GM12878 (cell line): ENCODE data around the gene WBP11. TPM values are rescaled to one million over a fixed set of nuclear protein-coding genes. Genes with fewer than 3 reads are reported as not detected.
A peak's percentile ranks its signal among the peaks of the same experiment; 100 is the strongest.

Source experiments
- ATAC-seq: fragments of 200-7000 bp; cut with Tn5 transposase; 3 replicates; pipeline ENCODE4 v1.9.1; 2020; ENCODE audit warnings: mild to moderate bottlenecking, moderate library complexity
- BruUV-seq: library from RNA; stranded (reverse); fragments of 400-500 nt; replicated peaks from 2 replicates; lab custom pipeline; 2021; lab: Mats Ljungman, UMichigan
- CTCF ChIA-PET: fragments of 300-600 bp; sonication (Branson Sonifier 250); formaldehyde crosslinking; extraction: SDS; loops from one replicate; lab custom pipeline; 2021; ENCODE audit warnings: inconsistent platforms; lab: Yijun Ruan, JAX
- POLR2A ChIA-PET: fragments of 350-600 bp; formaldehyde crosslinking; extraction: SDS; loops from one replicate; lab custom pipeline; 2021; ENCODE audit warnings: inconsistent platforms; lab: Charles Lee
- RAD21 ChIA-PET: fragments of 300-600 bp; sonication (Branson Sonifier 250); formaldehyde crosslinking; loops from one replicate; lab custom pipeline; 2023; ENCODE audit warnings: antibody characterized with exemption; ENCODE audit not compliant: unreplicated experiment; lab: Charles Lee
- SMC1A ChIA-PET: fragments of 300-600 bp; sonication (Branson Sonifier 250); formaldehyde crosslinking; loops from one replicate; lab custom pipeline; 2023; ENCODE audit not compliant: unreplicated experiment, uncharacterized antibody; lab: Charles Lee
- DNase-seq: peaks from one replicate; pipeline ENCODE4 v3.0.0-alpha.2; 2011; ENCODE audit warnings: low read depth, low spot score
- FAIRE-seq: peaks from 3 replicates; lab custom pipeline; 2011; peaks lifted over from hg19 to GRCh38; lab: Jason Lieb, UNC
- H2AFZ ChIP-seq: 2 replicates; pipeline ENCODE4 v1.6.0; 2011; ENCODE audit warnings: low read depth, low read length, control low read depth; ENCODE audit not compliant: control insufficient read depth
- H3K27ac ChIP-seq: 2 replicates; pipeline ENCODE4 v1.5.1; 2011; ENCODE audit warnings: control low read depth; ENCODE audit not compliant: control insufficient read depth, insufficient read depth
- H3K27me3 ChIP-seq, 2 experiments: replicated peaks in 1 of 2; 2 replicates each; pipeline versions ENCODE4 v1.6.0 to v1.6.1; 2011; ENCODE audit warnings: low read length in 1 of 2; ENCODE audit not compliant: control insufficient read depth in 2 of 2, insufficient read depth in 2 of 2
- H3K36me3 ChIP-seq, 2 experiments: 2 replicates each; pipeline ENCODE4 v1.5.1; 2011; ENCODE audit warnings: low read length in 1 of 2; ENCODE audit not compliant: control insufficient read depth in 2 of 2, insufficient read depth in 2 of 2
- H3K4me1 ChIP-seq: 2 replicates; pipeline ENCODE4 v1.6.1; 2011; ENCODE audit warnings: mild to moderate bottlenecking, low read length, moderate library complexity, mixed read lengths; ENCODE audit not compliant: control insufficient read depth, insufficient read depth
- H3K4me2 ChIP-seq: 2 replicates; pipeline ENCODE4 v1.6.0; 2011; ENCODE audit warnings: control low read depth; ENCODE audit not compliant: control insufficient read depth, insufficient read depth
- H3K4me3 ChIP-seq: fragments of 200-600 bp; sonication (generic); 2 replicates; pipeline ENCODE4 v1.5.1; 2016
- H3K79me2 ChIP-seq: 2 replicates; pipeline ENCODE4 v1.6.0; 2011; ENCODE audit warnings: low read length; ENCODE audit not compliant: control insufficient read depth, insufficient read depth
- H3K9ac ChIP-seq: 2 replicates; pipeline ENCODE4 v1.8.0; 2011; ENCODE audit warnings: low read length, control low read depth, mixed read lengths; ENCODE audit not compliant: control insufficient read depth, insufficient read depth
- H3K9me3 ChIP-seq: replicated peaks from 3 replicates; pipeline ENCODE4 v1.5.1; 2011; ENCODE audit warnings: mild to moderate bottlenecking, low read length; ENCODE audit not compliant: control insufficient read depth, insufficient read depth
- H4K20me1 ChIP-seq: 2 replicates; pipeline ENCODE4 v1.6.0; 2011; ENCODE audit not compliant: control insufficient read depth, insufficient read depth
- ATF7 ChIP-seq: fragments of 450-650 bp; IDR thresholded peaks from 2 replicates; pipeline ENCODE4 v1.6.1; 2016; ENCODE audit warnings: low read depth, mild to moderate bottlenecking
- BMI1 ChIP-seq: fragments of 450-650 bp; IDR thresholded peaks from 2 replicates; pipeline ENCODE4 v1.6.1; 2016; ENCODE audit warnings: mild to moderate bottlenecking, moderate library complexity, borderline replicate concordance
- CREB1 ChIP-seq: IDR thresholded peaks from 2 replicates; pipeline ENCODE4 v1.6.1; 2012; ENCODE audit warnings: low read depth, mild to moderate bottlenecking, inconsistent platforms
- FOXK2 ChIP-seq: fragments of 450-650 bp; IDR thresholded peaks from 2 replicates; pipeline ENCODE4 v1.6.1; 2017; ENCODE audit warnings: mild to moderate bottlenecking, moderate library complexity
- IRF5 ChIP-seq: fragments of 450-650 bp; IDR thresholded peaks from 2 replicates; pipeline ENCODE4 v1.6.1; 2017; ENCODE audit warnings: borderline replicate concordance
- RAD51 ChIP-seq: fragments of 450-650 bp; IDR thresholded peaks from 2 replicates; pipeline ENCODE4 v1.6.1; 2016; ENCODE audit warnings: moderate library complexity, mild to moderate bottlenecking, inconsistent platforms
- ZSCAN29 ChIP-seq: fragments of 450-650 bp; IDR thresholded peaks from 2 replicates; pipeline ENCODE4 v1.6.1; 2017; ENCODE audit warnings: mild to moderate bottlenecking, moderate library complexity
- WGBS: methylation state at CpG from one replicate; pipeline ENCODE4 v1.1.6; 2016; ENCODE audit warnings: low lambda C conversion rate; ENCODE audit not compliant: insufficient replicate concordance, insufficient coverage; ENCODE audit errors: missing lambda C conversion rate; 5-methylcytosine and 5-hydroxymethylcytosine counted together
- in situ Hi-C: fragments of 300-500 bp; cut with MboI; formaldehyde crosslinking; loops from 9 replicates; pipeline ENCODE4 v1.14.3; 2018; ENCODE audit warnings: mixed read lengths
- intact Hi-C: fragments of 100-400 bp; cut with micrococcal nuclease; formaldehyde crosslinking; loops from one replicate; pipeline ENCODE4 v1.14.2; 2022; ENCODE audit not compliant: unreplicated experiment
- polyA plus RNA-seq, 11 experiments: library from polyadenylated mRNA; depleted of rRNA in 4 of 11; unstranded in 6 of 11; stranded (reverse) in 5 of 11; fragments of >200 nt; fragmentation: Nextera tagmentation in 4 of 11; fragmentation: Illumina TruSeq in 1 of 11; extraction: Ambion mirVana in 4 of 11; extraction: Trizol in 1 of 11; gene quantifications; 1 replicate in 1 of 11; 2 replicates in 10 of 11; pipeline versions ENCODE4 v1.2.1 to v1.2.3, GENCODE V29; 2011 to 2016; ENCODE audit warnings: inconsistent platforms in 2 of 11, missing spikeins in 2 of 11, low read depth in 1 of 11
- total RNA-seq, 4 experiments: library from RNA; depleted of rRNA in 3 of 4; stranded (reverse); fragments of >200 nt in 3 of 4; fragmentation: Illumina TruSeq in 1 of 4; extraction: Trizol in 1 of 4; gene quantifications; 2 replicates each; pipeline versions ENCODE4 v1.2.1 to v1.2.3, GENCODE V29; 2013 to 2021
- TF ChIP-seq, protein P1 (sequence below): fragments of 450-650 bp; IDR thresholded peaks from 2 replicates; pipeline ENCODE4 v1.6.1; 2018; ENCODE audit warnings: mild to moderate bottlenecking, low read depth, moderate library complexity; ENCODE audit not compliant: partially characterized antibody
- TF ChIP-seq, protein P2 (sequence below): fragments of 450-650 bp; formaldehyde crosslinking; IDR thresholded peaks from 2 replicates; pipeline ENCODE4 v1.4.0; 2022; ENCODE audit warnings: mild to moderate bottlenecking, moderate library complexity
- TF ChIP-seq, protein P3 (sequence below): IDR thresholded peaks from 2 replicates; pipeline ENCODE4 v1.6.1; 2012; ENCODE audit warnings: low read depth, low read length, improper control_type of control experiment

Gene WBP11
- total and polyA plus RNA-seq, 10 of the 15 experiments (the other 5 are each of a cell fraction or from before 2014, with no cell fraction given), result 11.5 to 107 (median 29.1) TPM

DNA sequence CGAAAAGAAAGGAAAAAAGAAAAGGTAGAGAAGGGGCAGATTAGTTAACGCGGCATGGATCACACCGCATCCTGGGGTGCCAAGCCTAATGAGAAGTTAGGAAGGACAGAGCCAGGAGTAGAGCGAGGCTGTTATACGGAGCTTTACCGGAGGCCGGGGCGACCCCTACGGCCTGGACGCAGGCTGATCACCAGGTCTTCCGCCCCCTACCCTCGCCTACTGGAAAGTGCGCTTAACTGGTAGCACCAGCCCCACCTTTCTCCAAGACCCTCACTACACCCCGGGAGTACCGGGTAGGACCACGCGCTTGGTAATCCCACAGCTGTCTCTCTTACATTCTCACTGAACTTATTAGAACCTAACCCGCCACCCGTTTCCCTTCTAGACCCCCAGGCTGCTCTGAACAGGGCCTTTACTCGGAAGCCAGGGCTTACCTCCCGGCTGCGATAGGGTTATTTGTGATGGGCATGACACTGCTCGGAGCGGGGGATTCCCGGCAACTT, 33.8 kb downstream of the WBP11 start (continued):
- TF ChIP-seq, protein P1, sequence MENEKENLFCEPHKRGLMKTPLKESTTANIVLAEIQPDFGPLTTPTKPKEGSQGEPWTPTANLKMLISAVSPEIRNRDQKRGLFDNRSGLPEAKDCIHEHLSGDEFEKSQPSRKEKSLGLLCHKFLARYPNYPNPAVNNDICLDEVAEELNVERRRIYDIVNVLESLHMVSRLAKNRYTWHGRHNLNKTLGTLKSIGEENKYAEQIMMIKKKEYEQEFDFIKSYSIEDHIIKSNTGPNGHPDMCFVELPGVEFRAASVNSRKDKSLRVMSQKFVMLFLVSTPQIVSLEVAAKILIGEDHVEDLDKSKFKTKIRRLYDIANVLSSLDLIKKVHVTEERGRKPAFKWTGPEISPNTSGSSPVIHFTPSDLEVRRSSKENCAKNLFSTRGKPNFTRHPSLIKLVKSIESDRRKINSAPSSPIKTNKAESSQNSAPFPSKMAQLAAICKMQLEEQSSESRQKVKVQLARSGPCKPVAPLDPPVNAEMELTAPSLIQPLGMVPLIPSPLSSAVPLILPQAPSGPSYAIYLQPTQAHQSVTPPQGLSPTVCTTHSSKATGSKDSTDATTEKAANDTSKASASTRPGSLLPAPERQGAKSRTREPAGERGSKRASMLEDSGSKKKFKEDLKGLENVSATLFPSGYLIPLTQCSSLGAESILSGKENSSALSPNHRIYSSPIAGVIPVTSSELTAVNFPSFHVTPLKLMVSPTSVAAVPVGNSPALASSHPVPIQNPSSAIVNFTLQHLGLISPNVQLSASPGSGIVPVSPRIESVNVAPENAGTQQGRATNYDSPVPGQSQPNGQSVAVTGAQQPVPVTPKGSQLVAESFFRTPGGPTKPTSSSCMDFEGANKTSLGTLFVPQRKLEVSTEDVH, result peak; percentile 13
- 0 out of 2 replicates have a peak, but pooled peaks have one; percentile 12 for TF ChIP-seq BMI1

GRCh38 chr12:14768823-14769405, 34.4 kb downstream of the WBP11 start:
- in situ Hi-C loops (loop anchor here (25.0 kb wide), 1 partner anchor 1868 kb away; no protein-coding TSS in a partner anchor), intact Hi-C loops (loop anchor here (5.0 kb wide), 1 partner anchor 147 kb away; no protein-coding TSS in a partner anchor)
- ChIA-PET POLR2A (interaction anchor here (0.6 to 3.3 kb wide), 9 partner anchors 34 to 403 kb away, joined by 3 to 41 read pairs (median 4); partner anchors contain the start of genes C12orf60 and WBP11), RAD21 (interaction anchor here (0.5 to 9.5 kb wide), 10 partner anchors 10 to 760 kb away, joined by 3 to 89 read pairs (median 4); partner anchors contain the start of genes C12orf60 and WBP11), CTCF (interaction anchor here (0.7 to 3.6 kb wide), 10 partner anchors 15 to 531 kb away, joined by 3 to 38 read pairs (median 6); partner anchors contain the start of genes C12orf60 and WBP11), SMC1A (interaction anchor here (0.6 to 3.6 kb wide), 12 partner anchors 10 to 805 kb away, joined by 3 to 52 read pairs (median 3); partner anchors contain the start of genes ATF7IP, C12orf60 and WBP11)
- ATAC-seq (peak; percentile 35), FAIRE-seq (no peak), DNase-seq (peak; percentile 30)
- Histone ChIP-seq H3K79me2 (peaks cover 56% of the 10 kb centered on the region), H3K4me1 (no peaks in the 10 kb centered on the region; the same call in 1 of the 2 replicates), H4K20me1 (no peaks in the 10 kb centered on the region), H3K4me2 (peak overlapping the region; percentile 73), H3K27me3 (no peaks in the 10 kb centered on the region), H3K27ac (peak overlapping the region; percentile 99), H3K4me3 (peak overlapping the region; percentile 83), H3K9ac (peak overlapping the region; percentile 99), H2AFZ (no peak overlapping the region), H3K36me3 (peaks cover 0 to 9% of the 10 kb centered on the region in 2 experiments; a peak in 2 of 4 replicates), H3K9me3 (peaks cover 16% of the 10 kb centered on the region; the same call in 2 of the 3 replicates)
- BruUV-seq, result no TSS peak
- 1% methylated on average over 16 of the region's 16 CpGs for WGBS
- TF ChIP-seq RAD51 (no peak), CREB1 (no peak), ZSCAN29 (no peak), IRF5 (no peak), ATF7 (peak; percentile 25; the same call in 1 of the 2 replicates), FOXK2 (no peak)
- TF ChIP-seq, protein P2, sequence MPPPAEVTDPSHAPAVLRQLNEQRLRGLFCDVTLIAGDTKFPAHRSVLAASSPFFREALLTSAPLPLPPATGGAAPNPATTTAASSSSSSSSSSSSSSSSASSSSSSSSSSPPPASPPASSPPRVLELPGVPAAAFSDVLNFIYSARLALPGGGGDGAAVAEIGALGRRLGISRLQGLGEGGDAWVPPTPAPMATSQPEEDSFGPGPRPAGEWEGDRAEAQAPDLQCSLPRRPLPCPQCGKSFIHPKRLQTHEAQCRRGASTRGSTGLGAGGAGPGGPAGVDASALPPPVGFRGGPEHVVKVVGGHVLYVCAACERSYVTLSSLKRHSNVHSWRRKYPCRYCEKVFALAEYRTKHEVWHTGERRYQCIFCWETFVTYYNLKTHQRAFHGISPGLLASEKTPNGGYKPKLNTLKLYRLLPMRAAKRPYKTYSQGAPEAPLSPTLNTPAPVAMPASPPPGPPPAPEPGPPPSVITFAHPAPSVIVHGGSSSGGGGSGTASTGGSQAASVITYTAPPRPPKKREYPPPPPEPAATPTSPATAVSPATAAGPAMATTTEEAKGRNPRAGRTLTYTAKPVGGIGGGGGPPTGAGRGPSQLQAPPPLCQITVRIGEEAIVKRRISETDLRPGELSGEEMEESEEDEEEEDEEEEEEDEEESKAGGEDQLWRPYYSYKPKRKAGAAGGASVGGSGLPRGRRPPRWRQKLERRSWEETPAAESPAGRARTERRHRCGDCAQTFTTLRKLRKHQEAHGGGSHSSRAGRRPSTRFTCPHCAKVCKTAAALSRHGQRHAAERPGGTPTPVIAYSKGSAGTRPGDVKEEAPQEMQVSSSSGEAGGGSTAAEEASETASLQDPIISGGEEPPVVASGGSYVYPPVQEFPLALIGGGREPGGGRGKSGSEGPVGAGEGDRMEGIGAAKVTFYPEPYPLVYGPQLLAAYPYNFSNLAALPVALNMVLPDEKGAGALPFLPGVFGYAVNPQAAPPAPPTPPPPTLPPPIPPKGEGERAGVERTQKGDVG (CRISPR knock-in tag), result no peak
- TF ChIP-seq, protein P3, sequence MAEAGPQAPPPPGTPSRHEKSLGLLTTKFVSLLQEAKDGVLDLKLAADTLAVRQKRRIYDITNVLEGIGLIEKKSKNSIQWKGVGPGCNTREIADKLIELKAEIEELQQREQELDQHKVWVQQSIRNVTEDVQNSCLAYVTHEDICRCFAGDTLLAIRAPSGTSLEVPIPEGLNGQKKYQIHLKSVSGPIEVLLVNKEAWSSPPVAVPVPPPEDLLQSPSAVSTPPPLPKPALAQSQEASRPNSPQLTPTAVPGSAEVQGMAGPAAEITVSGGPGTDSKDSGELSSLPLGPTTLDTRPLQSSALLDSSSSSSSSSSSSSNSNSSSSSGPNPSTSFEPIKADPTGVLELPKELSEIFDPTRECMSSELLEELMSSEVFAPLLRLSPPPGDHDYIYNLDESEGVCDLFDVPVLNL, result no peak
